GM04503 (cell line): ENCODE measurements around the gene ZNF750.

ENCODE experiments used
- DNase-seq: peaks from one replicate; pipeline ENCODE4 v3.0.0-alpha.2; 2012; ENCODE audit warnings: low read depth

Gene ZNF750

DNA sequence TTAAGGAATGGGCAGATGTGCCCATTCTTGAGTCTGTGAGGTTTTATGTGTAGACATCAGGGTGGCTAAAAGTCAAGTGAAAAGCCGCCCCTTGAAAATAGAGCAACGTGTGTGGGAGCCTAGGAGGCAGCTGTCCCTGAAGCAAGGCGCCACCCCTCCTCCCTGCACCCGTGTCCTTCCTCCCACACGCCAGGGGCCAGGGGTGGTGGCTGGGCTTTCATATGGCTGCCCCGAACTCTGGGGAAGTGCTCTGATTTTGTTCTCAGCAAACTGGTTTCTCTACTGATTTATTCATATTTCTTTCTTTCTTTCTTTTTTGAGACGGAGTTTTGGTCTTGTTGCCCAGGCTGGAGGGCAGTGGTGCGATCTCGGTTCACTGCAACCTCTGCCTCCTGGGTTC lies 4.7 kb downstream of the ZNF750 start:
- DNase-seq: no peak

DNA sequence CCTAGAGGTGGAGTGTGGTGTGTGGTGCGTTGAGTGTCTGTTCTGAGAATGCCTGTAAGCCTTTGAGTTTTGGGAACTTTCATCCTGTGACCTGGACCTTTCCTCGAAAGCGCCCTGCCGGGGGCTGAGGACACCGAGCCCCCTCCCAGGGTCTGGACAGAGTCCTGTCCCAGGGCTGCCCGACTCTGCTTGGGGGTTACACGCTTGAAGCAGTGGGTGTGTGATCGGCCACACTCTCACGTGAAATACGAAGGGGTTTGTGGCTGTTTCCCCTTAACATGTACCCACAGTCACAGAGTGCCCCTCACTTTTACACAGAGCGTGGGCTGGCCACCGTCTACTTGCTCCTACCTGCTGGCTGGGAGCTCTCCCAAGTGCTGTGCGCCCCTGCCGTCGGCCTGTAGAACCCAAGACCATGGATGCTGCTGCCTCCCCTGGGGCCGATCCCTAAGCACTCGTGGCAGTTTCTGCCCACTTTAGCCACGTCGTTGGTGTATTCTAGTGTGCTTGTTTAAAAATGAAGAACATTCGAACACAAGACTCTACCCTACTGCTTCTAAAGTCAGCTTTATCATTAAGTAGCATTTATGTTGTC lies 6.8 kb downstream of the ZNF750 start:
- DNase-seq: no peak

DNA sequence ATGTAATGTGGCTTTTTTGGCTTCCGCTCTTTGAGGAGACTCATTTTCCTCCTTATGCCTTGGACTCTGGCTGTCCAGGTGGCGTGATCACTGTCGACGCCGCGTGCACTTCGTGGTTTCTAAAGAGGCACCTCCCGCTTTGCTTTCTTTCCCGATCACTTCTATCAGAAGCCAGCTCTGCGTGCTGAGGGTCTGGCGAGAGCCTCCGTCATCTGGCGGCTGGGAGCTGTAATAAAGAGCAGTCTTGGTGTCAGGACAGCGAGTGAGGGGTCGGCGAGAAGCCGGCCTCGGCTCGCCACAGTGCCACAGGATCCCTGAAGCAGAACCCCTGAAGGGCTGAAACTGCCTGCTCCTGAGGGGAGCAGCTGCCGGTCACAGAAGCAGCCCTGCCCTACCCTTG lies 7.4 kb downstream of the ZNF750 start:
- no peak for DNase-seq

DNA sequence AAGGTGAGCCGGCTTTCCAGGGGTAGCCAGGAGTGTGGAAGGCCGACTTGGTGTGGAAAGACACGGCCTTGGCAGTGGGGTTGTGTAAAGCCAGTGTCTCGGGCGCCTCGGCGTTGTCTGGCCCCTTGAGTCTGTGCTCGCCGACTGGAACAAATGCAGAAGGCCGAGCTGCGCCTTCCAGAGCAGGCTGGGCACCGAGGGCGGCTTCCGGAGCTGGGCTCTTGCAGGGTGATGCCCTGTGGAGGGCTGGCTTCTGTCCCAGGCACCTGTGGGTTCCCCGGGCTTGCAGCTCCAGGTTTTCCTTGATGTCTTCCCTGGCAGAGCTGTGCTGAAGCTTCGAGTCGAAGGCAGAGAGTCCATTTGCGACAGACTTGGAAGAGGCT lies 8.0 kb downstream of the ZNF750 start:
- DNase-seq: no peak

DNA sequence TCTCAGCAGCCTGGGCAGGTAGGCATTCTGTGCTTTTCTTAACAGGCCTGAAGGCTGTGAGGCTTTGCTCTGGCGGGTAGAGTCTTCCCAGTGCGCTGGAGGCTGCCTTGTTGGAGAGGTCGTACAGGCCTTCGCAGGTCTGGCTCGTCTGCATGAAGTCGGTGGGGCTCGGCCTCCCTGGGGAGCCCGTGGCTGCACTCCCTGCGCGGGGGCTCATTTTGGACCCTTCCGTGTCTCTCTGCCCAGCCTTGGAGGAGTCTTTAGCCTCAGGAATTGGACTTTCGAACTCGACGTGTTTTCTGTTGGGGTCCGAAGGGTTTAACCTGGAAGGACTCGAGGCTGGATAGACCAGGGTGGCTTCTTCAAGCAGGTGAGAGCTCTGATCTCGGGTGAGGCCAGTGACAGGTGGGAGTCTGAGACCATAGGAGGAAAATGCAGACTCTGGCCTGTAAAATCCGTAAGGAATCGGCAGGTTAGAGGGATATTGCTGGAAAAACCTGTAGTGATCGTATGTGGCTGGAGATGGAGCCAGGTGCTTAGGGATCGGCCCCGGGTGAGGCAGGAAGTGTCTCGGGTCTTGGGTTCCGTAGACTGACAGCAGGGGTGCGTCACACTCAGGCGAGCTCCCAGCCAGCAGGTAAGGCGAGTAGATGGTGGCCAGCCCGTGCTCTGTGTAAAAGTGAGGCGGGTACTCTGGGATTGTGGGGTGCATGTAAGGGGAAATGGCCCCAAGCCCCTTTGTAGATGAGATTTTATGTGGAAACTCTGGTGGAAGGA lies 8.6 kb downstream of the ZNF750 start:
- no peak for DNase-seq

DNA sequence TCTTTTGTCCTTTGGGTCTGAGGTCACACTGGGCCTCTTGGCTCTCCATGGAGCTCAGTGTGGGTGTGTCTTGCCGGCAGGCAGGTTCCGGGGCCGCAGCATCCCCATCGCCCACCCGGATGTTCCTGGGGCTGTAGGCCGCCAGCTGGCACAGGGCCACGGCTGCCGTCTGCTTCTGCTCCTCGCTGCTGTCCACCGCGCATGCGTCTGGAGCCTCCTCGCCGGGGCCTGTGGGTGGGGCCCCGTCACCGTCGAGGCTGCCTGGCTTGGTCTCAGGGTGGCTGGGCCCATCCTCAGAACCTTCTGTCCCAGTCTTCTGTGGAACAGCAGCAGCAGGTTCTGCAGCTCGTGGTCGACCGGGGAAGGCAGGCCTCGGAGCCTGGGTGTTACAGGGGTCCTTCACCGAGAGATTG lies 9.6 kb downstream of the ZNF750 start:
- no peak for DNase-seq

DNA sequence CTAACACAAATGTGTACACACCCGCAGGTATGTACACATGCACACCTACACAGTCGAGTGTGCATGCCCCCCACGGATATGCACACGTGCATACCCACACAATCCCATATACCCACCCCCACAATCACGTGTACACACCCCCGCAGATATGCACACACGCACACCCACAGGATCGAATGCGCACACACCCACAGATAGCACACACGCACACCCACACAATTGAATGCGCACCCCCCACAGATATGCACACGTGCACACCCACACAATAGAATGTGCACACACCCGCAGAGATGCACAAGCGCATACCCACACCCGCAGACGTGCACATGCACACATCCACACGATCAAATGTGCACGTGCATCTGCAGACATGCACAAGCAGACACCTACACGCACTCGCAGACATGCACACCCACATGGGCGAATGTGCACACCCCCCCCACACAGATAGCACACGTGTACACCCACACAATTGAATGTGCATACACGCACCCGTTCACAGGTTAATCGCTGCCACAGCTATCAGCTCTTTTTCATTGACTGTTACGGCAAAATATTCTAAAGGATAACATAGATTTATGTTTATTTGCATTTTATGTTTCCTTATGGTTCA lies 10.8 kb downstream of the ZNF750 start:
- DNase-seq: no peak

DNA sequence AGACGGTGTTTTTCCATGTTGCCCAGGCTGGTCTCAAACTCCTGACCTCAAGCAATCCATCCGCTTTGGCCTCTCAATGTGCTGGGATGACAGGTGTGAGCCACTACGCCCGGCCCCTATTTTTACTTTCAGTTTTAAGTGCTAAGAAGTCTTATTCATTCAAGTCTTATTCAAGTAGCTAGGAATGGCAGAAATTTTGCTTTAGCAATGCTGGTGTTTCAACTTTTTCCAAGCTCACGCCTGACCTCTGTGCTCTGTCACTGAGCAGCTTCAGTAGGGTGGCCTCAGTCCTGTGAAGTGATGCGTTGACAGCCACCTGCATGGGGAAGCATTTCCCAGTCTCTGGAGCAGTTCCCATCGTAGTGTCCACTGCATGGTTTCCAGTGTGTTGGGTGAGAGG lies 12.9 kb downstream of the ZNF750 start:
- DNase-seq: no peak

DNA sequence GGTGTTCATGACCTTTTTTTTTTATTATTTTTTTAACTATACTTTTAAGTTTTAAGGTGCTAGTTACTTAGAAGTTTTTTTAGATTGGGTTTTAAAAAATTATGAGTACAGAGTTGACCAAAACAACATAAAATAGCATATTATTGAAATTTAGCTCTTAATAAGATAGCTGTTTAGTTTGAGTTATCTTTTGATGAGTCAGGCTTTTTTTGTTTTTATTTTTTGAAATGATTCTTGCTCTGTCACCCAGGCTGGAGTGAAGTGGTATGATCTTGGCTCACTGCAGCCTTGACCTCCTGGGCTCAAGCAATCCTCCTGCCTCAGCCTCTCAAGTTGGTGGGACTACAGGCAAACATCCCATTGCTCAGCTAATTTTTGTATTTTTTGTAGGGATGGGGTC lies 13.6 kb downstream of the ZNF750 start:
- no peak for DNase-seq

DNA sequence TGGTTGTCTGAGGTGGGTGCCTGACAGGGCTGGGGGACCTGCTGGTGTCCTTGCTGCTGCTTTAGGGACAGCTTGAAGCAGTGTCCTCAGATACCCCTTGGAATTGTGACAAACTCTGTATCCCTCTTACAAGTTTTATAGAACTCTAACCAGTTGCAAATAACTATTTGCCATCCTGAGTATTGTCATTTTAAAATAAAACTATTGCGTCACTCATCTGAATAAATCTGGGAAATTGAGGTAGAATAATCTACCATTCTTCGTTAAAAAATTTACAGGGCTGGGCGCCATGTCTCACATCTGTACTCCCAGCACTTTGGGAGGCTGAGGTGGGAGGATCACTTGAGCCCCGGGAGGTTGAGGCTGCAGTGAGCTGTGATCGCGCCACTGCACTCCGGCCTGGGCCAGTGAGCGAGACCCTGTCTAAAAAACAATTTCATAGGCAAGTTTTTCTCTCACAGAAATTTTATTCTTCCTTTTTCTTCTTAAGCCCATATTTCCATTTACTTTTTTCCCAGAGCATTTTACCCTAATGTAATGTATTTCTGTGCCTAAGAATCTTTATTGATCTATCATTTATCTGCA lies 14.2 kb downstream of the ZNF750 start:
- no peak for DNase-seq

DNA sequence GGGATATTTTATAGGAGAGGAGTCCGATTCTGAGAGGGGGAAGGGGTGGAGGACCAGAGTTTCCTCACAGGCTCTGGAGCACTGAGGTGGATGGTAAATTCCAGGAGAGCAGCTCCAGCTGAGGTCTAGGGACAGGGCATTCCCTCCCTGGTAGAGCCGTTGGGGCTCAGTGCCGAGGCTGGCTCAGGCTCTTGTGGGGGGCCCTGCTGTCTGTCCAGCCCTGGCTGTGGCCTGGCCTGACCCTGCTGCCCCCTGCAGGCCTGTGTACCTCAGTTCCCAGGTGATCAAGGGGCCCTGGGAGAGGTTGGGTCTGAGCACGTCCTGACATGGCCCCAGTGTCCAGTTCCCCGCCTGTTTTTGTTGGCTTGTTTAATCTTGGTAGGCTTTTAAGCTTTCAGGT lies 16.8 kb downstream of the ZNF750 start:
- no peak for DNase-seq

DNA sequence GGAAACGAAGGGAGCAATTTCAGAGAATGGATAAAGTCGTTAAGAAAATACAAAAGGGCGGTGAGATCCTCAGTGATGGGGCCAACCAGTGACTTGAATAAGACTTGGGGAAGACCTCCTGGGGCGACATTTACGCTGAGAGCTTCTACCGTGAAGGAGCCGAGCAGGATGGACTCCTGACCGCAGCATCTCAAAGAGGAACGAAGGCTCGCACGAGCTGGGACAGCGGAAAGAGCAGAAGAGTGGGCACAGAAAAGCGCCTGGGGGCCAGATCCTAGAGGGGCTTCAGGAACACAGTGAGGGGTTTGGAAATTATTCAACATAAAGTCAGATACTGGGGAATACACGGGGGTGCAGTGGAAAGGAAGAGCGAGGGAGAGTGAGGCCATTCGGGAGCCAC lies 17.5 kb downstream of the ZNF750 start:
- no peak for DNase-seq

DNA sequence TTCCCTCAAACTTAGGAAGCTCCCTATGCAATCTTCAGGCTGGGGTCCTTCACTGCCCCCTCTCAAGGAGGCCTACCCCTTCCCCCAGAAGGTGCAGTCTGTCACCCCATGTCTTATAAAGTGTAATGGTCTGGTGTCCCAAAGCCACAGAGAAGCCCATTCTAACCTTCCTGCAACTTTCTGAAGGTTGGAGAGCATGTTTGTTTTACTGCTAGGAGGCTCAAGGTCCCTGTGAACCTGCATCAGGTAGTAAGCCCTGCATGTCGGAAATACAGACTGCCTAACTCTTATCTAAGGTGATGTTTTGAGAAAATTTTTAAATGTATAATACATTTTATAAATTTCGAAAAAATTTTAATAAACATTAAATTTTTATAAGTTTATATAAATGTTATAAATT lies 18.3 kb downstream of the ZNF750 start:
- no peak for DNase-seq

DNA sequence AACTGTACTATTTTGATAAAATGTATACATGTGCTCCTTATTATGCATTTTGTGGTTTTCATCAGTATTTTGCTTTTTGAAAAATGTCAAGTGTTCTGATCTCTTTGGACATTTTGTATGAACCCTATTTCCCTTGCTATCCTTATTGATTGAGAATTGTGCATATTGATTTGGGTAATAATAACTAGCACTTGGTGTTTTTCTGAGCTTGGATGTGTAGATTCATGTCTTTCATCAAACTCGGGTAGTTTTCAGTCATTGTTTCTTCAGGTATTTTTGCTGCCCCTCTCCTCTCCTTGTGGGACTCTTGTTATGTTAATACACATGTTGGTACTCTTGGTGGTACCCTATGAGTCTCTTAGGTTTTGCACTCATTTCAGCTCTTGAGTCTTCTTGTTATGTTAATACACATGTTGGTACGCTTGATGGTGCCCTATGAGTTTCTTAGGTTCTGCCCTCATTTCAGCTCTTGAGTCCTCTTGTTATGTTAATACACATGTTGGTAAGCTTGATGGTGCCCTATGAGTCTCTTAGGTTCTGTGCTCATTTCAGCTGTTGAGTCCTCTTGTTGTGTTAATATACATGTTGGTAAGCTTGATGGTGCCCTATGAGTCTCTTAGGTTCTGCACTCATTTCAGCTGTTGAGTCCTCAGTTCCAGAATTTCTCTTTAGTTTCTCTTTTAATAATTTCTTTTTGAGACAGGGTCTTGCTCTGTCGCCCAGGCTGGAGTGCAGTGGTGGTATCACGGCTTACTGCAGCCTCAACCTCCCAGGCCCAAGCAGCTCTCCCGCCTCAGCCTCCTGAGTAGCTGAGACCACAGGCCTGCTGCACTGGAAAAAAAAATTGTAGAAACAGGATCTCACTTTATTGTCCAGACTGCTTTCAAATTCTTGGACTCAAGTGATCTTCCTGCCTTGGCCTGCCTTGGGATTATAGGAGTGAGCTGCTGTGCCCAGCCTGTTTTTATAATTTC lies 19.3 kb downstream of the ZNF750 start:
- DNase-seq: no peak

DNA sequence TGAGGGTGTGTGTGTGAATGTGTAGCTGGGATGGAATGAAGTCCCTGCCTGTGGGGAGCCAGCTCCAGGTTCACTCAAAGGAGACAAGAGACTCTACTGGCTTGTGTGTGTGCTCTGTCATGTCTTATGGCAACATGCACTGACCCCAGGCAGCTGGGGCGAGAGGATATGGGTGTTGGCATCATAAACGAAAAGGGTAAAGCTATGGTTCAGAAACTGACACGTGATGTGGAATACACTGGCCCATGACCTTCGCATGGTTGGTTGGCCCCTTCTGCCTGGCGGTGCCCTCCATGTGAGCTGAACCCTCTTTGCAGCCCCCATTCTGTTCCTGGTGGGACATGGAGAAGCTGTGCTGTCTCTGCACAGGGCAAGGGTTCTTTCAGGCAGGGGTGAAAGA lies 21.9 kb downstream of the ZNF750 start:
- no peak for DNase-seq

DNA sequence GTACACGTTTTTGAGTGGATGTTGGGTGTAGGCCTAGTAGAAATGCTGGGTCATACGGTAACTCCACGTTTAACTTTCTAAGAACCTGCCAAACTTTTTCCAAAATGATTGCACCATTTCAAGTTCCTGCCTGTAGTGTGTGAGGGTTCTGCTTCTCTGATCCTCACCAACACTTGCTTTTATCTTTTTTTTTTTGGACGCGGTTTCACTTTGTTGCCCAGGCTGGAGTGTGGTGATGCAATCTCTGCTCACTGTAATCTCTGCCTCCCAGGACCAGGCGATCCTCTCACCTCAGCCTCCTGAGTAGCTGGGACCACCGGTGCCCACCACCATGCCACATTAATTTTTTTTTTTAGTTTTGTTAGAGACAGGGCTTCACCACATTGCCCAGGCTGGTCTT lies 23.5 kb downstream of the ZNF750 start:
- no peak for DNase-seq

DNA sequence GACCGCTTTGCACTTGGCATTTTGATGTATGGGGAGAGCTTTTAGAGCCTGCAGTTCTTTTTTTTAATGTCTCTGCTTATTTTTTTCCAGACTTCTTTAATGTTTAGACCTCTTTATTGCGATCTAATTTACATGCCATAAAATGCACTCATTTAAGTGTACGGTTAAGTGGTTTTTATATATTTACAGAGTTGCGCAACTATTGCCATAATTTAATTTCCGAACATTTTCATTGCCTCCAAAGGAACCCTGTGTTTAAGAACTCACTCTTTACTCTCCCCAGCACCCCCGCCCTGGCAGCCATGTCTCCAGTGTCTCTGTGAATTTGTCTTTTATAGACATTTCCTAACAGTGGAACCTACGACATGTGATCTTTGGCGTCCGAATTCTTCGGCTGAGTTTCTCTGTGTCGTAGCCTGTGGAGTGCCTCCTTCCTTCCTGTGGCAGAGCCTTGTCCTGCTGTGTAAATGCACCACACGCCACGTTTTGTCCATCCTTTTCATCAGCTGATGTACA lies 24.0 kb downstream of the ZNF750 start:
- DNase-seq: no peak

DNA sequence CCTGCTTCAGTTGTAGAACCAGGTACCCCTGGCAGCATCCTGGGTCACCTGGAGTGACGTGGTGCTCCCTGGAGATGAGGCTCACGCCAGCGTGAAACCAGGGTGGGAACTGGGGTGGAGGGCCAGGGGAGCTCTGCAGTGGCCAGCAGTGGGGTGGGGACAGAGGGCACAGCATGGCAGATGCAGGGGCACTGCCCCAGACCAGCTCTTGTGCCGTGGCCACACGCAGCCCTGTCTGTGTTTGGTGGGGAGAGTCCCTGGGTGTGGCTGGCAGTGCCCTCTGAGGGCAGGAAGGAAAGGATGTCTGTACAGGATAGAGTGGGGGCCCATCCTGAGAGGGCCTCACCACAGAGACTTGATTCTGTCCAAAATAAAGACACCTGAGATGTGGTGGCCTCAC lies 24.5 kb downstream of the ZNF750 start:
- DNase-seq: no peak

DNA sequence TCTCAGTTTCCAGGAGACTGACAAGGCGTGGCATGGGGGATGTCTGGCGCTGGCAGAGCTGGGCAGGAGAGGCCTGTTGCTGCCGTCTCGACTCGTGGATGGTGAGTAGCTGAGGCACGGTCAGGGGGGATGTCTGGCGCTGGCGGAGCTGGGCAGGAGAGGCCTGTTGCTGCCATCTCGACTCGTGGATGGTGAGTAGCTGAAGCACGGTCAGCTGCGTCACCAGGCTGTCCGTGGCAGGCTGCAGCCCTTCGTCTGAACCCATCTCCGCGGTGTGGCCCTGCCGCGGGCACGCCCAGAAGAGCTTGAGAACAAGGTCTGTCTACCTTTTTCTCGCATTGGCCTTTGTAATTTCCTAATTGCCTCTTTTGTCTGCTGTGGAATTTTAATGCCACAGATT lies 25.0 kb downstream of the ZNF750 start:
- DNase-seq: no peak

DNA sequence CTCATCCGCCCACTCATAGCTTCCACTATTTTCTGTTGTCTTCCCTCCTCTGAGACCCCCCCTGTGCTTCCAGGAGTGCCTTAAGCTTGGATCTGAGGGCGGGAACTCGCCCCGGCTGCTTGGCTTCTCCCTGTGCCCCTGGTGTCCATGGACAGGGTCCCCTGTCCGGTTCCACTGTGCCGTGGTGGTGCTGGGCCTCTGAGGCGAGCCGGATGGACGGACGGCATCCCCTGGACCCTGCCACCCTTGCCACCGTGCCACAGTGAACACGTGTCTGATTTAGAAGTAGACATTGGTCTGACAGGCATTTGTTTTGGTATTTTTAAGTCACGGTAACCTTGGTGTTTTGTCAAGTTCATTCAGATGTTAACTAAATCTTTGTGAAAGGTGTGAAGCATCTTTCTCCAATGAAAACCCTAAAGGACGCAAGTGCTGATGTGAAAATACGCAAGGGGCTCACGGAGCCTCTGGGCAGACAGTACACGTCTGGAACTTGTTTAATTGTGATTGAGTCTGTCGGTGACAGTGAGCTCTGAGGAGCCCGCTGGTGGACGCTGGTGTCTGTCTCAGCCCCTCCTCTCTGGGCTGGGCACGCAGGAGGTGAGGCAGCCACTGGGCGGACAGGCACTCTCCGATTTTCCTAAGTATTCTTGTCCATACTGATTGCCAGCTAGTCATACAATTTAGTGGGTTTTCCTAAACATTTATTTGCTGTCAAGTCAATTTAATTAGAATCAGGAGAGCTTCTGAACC lies 26.3 kb downstream of the ZNF750 start:
- DNase-seq: no peak

DNA sequence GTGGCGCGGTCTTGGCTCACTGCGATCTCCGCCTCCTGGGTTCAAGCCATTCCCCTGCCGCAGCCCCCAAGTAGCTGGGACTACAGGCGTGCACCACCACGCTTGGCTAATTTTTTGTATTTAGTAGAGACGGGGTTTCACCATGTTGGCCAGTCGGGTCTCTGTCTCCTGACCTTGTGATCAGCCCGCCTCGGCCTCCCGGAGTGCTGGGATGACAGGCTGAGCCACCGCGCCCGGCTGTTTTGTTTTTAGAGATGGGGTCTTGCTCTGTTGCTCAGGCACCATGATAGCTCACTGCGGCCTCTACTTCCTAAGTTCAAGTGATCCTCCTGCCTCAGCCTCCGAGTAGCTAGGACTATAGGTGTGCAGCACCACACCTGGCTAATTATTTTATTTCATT lies 27.2 kb downstream of the ZNF750 start:
- DNase-seq: no peak
